Measurements from ENCODE around the gene MVD. TPM values are rescaled to one million over a fixed set of nuclear protein-coding genes. Genes with fewer than 3 reads are reported as not detected.
"Not testable (repeated sequence)": the region's sequence is repeated elsewhere in the genome, so short reads cannot be mapped to it uniquely, and the experiment has no call there.

Gene MVD
- total and polyA plus RNA-seq, 3 experiments from 2014 or later = 25.6 to 59.7 (median 58.0) TPM

DNA sequence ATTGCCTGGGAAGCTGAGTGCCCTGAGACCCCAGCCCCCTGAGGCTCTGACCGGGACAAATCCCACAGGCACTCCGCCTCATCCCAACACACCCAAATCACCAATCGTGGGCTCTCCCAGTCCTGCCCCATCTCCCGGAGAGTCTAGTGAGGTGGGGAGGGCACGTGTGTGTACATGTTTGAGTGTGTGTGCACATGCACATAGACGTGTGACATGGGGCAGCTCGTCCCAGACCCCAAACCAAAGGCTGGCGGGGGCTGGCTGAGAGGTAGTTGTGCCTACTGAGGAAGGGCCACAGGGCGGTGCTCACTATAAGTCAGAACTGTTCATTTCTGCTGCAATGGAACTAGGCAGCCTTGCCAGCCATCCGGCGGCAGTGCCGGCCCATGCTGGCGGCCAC is 14.8 kb upstream of the MVD start:
- Mint-ChIP-seq H3K4me3 (no peak overlapping the region), H3K9me3 (no peaks in the 10 kb centered on the region), H3K36me3 (peaks cover 0 to 52% (median 0%) of the 10 kb centered on the region in 3 donors), H3K27ac (no peak overlapping the region), H3K27me3 (no peaks in the 10 kb centered on the region), H3K4me1 (peaks cover 17 to 26% (median 20%) of the 10 kb centered on the region in 3 donors)
- Histone ChIP-seq H3K4me1 (ENCODE audit: insufficient read depth, low read length) (peaks cover 22% of the 10 kb centered on the region), H3K4me3 (ENCODE audit: low read length) (no peak overlapping the region), H3K36me3 (ENCODE audit: insufficient read depth, low read length) (peaks cover 21% of the 10 kb centered on the region), H3K27ac (ENCODE audit: low read depth, low read length) (no peak overlapping the region), H3K9me3 (ENCODE audit: low read length) (no peaks in the 10 kb centered on the region), H3K27me3 (ENCODE audit: insufficient read depth, low read length, poor library complexity, severe bottlenecking) (no peaks in the 10 kb centered on the region)
- CTCF ChIA-PET = interaction anchor here (1.5 kb wide), 1 partner anchor 60 kb away, joined by 3 read pairs; no protein-coding TSS in a partner anchor
- no peak for DNase-seq
- POLR2A ChIA-PET = no interaction called here

DNA sequence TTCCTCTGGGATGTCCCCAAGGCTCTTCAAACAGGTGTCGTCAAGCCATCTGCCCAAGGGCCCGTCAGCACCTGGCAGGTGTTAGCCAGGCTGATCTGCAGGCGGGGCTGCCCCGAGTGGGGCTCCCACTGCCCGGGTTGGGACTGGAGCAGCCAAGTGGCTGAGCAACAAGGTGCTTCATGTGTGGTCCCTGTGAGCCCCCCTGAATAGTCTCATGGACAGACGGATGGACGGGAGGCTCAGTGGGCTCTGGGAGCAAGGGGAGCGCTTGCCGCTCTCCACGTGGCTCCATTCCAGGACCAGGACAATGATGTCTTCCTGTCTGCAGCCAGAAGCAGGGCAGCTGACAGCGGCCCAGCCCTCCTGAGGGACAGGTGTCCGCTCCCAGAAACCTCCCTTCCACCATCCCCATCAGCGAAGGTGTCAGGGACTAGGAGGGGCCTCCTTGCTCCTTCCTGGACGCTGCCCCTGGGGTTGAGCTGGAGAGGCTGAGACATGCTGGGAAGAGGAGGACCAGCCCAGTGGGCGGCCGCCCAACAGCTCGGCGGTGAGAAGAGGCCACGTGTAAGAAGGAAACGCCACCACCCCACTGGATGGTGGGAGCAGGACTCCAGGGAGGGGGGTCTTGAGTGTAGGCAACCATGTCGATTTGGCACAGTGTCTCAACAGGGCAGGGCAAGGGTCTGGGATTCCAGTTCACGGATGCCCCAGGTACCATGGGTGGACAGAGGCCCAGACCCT is 13.8 kb upstream of the MVD start:
- Mint-ChIP-seq H3K27ac (peak overlapping the region in 2 of 8 donors; percentile 42 to 73), H3K36me3 (peaks cover 0 to 51% (median 0%) of the 10 kb centered on the region in 3 donors), H3K27me3 (no peaks in the 10 kb centered on the region), H3K9me3 (no peaks in the 10 kb centered on the region), H3K4me3 (no peak overlapping the region), H3K4me1 (peaks cover 7 to 16% (median 11%) of the 10 kb centered on the region in 3 donors)
- ChIA-PET POLR2A (no interaction called here), CTCF (interaction anchor here (1.5 kb wide), 1 partner anchor 61 kb away, joined by 3 read pairs; no protein-coding TSS in a partner anchor)
- peaks cover 13% of the 10 kb centered on the region for H3K4me1 ChIP-seq (ENCODE audit: insufficient read depth, low read length)
- H3K27ac ChIP-seq (ENCODE audit: low read depth, low read length) = no peak overlapping the region
- H3K27me3 ChIP-seq (ENCODE audit: insufficient read depth, low read length, poor library complexity, severe bottlenecking) = no peaks in the 10 kb centered on the region
- no peaks in the 10 kb centered on the region for H3K9me3 ChIP-seq (ENCODE audit: low read length)
- no peak overlapping the region for H3K4me3 ChIP-seq (ENCODE audit: low read length)
- H3K36me3 ChIP-seq (ENCODE audit: insufficient read depth, low read length) = peaks cover 21% of the 10 kb centered on the region
- DNase-seq = no peak

DNA sequence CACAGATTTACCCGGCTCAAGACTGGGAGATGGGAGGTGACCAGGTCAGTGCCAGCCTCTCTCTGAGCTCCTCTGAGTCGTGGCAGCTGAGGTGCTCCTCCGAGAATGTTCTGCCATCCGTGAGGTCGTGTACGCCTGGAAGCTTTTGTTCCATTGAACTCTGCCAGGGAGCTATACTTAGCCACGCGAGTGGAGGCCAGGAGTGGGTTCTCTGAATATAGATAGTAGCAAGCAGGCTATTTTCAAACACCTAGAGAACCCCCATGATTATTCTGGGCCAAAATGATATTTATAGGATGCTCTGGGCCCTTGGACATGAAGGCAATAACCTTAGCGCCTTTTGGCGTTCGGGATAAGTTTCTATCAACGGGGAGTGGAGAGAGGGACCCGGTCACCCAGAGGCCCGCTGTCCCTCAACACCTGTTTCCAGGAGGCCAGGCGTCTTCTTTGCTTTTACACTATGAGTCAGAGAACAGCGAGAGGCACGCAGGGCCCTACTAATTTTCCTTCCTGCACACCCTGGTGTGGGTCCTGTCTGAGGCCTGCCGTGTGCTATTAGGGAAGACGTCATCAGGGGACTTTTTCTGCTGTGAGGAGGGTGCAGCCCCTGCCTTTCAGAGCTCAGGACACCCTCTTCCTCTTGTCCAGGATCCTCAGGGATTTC is 11.0 kb upstream of the MVD start:
- Histone ChIP-seq H3K27me3 (ENCODE audit: insufficient read depth, low read length, poor library complexity, severe bottlenecking) (no peaks in the 10 kb centered on the region), H3K27ac (ENCODE audit: low read depth, low read length) (no peak overlapping the region), H3K4me1 (ENCODE audit: insufficient read depth, low read length) (no peaks in the 10 kb centered on the region), H3K4me3 (ENCODE audit: low read length) (no peak overlapping the region), H3K36me3 (ENCODE audit: insufficient read depth, low read length) (peaks cover 14% of the 10 kb centered on the region), H3K9me3 (ENCODE audit: low read length) (no peaks in the 10 kb centered on the region)
- ChIA-PET CTCF (no interaction called here), POLR2A (no interaction called here)
- H3K4me3 Mint-ChIP-seq = no peak overlapping the region
- DNase-seq = no peak
- no peaks in the 10 kb centered on the region for H3K4me1 Mint-ChIP-seq
- no peaks in the 10 kb centered on the region for H3K9me3 Mint-ChIP-seq
- no peak overlapping the region for H3K27ac Mint-ChIP-seq
- H3K36me3 Mint-ChIP-seq = peaks cover 0 to 35% (median 0%) of the 10 kb centered on the region in 3 donors
- H3K27me3 Mint-ChIP-seq = no peaks in the 10 kb centered on the region

DNA sequence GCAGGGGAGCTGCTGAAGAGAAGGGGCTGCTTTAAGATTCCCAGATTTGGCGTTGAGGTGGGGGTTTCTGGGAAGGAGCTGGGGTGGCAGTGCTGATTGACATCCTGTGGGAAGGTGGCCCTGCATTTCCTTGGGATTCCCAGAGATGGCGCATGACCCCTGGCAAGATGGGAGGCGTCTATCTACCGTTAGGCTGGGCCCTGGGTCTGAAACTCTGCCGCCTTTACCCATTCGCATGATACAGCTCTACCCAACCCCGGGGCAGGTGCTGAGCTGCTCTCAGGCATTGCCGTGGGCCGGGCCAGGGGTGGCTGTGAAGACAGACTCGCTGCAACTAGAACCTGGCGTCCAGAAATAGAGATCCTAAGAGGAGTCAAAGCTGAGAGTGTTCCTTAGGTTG is 9.9 kb upstream of the MVD start:
- no peaks in the 10 kb centered on the region for H3K27me3 Mint-ChIP-seq
- H3K9me3 ChIP-seq (ENCODE audit: low read length) = no peaks in the 10 kb centered on the region
- POLR2A ChIA-PET = no interaction called here
- no peaks in the 10 kb centered on the region for H3K9me3 Mint-ChIP-seq
- H3K36me3 ChIP-seq (ENCODE audit: insufficient read depth, low read length) = peaks cover 8% of the 10 kb centered on the region
- DNase-seq = no peak
- H3K4me1 ChIP-seq (ENCODE audit: insufficient read depth, low read length) = no peaks in the 10 kb centered on the region
- CTCF ChIA-PET = interaction anchor here (1.1 to 1.6 kb wide), 2 partner anchors 9 to 12 kb away, joined by 3 to 4 read pairs; no protein-coding TSS in a partner anchor
- H3K4me3 ChIP-seq (ENCODE audit: low read length) = no peak overlapping the region
- H3K27ac ChIP-seq (ENCODE audit: low read depth, low read length) = no peak overlapping the region
- no peaks in the 10 kb centered on the region for H3K27me3 ChIP-seq (ENCODE audit: insufficient read depth, low read length, poor library complexity, severe bottlenecking)
- no peak overlapping the region for H3K4me3 Mint-ChIP-seq
- H3K27ac Mint-ChIP-seq = no peak overlapping the region
- peaks cover 0 to 25% (median 0%) of the 10 kb centered on the region in 3 donors for H3K36me3 Mint-ChIP-seq
- no peaks in the 10 kb centered on the region for H3K4me1 Mint-ChIP-seq

DNA sequence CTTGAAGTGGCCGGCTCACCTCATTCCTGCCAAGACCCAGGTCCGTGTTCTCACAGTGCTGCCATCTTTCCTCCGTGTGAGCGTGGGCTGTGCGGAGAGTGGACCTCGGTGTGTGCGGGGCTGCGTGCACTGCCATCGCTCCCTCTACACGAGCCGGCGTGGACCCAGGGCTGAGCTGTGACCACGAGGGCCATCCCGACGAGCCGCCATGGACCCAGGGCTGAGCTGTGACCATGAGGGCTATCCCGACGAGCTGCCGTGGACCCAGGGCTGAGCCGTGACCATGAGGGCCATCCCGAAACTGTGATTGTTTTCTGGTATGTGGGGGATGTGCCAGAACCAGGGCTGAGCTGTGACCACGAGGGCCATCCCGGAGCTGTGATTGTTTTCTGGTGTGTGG is 8.9 kb upstream of the MVD start:
- Mint-ChIP-seq H3K4me3 (no peak overlapping the region), H3K27me3 (no peaks in the 10 kb centered on the region), H3K27ac (no peak overlapping the region), H3K9me3 (no peaks in the 10 kb centered on the region), H3K36me3 (peaks cover 0 to 16% (median 0%) of the 10 kb centered on the region in 3 donors), H3K4me1 (peaks cover 0 to 2% (median 0%) of the 10 kb centered on the region in 3 donors)
- Histone ChIP-seq H3K9me3 (ENCODE audit: low read length) (no peaks in the 10 kb centered on the region), H3K27me3 (ENCODE audit: insufficient read depth, low read length, poor library complexity, severe bottlenecking) (no peaks in the 10 kb centered on the region), H3K4me3 (ENCODE audit: low read length) (no peak overlapping the region), H3K4me1 (ENCODE audit: insufficient read depth, low read length) (no peaks in the 10 kb centered on the region), H3K36me3 (ENCODE audit: insufficient read depth, low read length) (no peaks in the 10 kb centered on the region), H3K27ac (ENCODE audit: low read depth, low read length) (no peak overlapping the region)
- POLR2A ChIA-PET = no interaction called here
- CTCF ChIA-PET = interaction anchor here (1.1 to 1.6 kb wide), 3 partner anchors 8 to 13 kb away, joined by 3 to 4 read pairs (median 3); no protein-coding TSS in a partner anchor
- no peak for DNase-seq

DNA sequence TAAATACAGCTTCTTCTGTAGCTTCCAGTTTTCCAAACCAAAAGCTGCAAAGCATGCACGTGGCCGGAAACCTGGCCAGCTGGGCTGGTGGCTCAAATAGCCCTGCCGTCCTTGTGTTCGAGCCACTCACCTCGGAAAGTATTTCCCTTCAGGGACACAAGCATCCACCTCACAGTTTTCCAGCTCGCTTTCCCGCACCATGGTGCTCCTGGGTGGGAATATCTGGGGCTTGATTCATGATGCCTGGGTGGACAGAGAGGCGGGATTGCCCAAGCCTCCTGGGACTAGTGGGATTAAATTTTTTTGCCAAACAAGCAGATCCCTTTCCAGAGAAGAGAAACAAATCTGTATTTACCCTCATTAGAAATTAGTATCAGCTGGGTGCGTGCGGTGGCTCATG is 7.1 kb upstream of the MVD start:
- no peaks in the 10 kb centered on the region for H3K36me3 ChIP-seq (ENCODE audit: insufficient read depth, low read length)
- ChIA-PET CTCF (interaction anchor here (1.2 to 1.5 kb wide), 3 partner anchors 15 to 68 kb away, joined by 3 to 4 read pairs (median 3); no protein-coding TSS in a partner anchor), POLR2A (interaction anchor here (1.0 kb wide), 1 partner anchor 34 kb away, joined by 3 read pairs; no protein-coding TSS in a partner anchor)
- no peaks in the 10 kb centered on the region for H3K9me3 ChIP-seq (ENCODE audit: low read length)
- no peak for DNase-seq
- no peaks in the 10 kb centered on the region for H3K27me3 ChIP-seq (ENCODE audit: insufficient read depth, low read length, poor library complexity, severe bottlenecking)
- Mint-ChIP-seq H3K27ac (peak overlapping the region in 1 of 8 donors; percentile 38), H3K27me3 (no peaks in the 10 kb centered on the region), H3K4me1 (peaks cover 2 to 3% (median 3%) of the 10 kb centered on the region in 3 donors), H3K36me3 (peaks cover 0 to 10% (median 2%) of the 10 kb centered on the region in 3 donors), H3K4me3 (no peak overlapping the region), H3K9me3 (no peaks in the 10 kb centered on the region)
- H3K27ac ChIP-seq (ENCODE audit: low read depth, low read length) = no peak overlapping the region
- no peak overlapping the region for H3K4me3 ChIP-seq (ENCODE audit: low read length)
- no peaks in the 10 kb centered on the region for H3K4me1 ChIP-seq (ENCODE audit: insufficient read depth, low read length)

DNA sequence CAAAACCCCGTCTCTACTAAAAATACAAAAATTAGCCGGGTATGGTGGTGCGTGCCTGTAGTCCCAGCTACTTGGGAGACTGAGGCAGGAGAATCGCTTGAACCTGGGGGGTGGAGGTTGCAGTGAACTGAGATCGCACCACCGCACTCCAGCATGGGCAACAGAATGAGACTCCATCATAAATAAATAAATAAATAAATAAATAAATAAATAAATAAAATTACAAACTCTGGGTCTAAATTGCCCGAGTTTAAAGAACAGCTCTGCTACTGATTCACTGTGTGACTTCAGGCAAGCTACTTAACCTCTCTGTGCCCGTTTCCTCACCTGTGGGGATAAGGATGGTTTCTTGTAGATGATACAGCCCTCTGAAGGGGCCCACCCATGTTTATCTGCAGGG is 6.6 kb upstream of the MVD start:
- H3K27ac ChIP-seq (ENCODE audit: low read depth, low read length); H3K4me1 Mint-ChIP-seq; H3K4me3 ChIP-seq (ENCODE audit: low read length); H3K27ac Mint-ChIP-seq; DNase-seq; H3K4me1 ChIP-seq (ENCODE audit: insufficient read depth, low read length); H3K4me3 Mint-ChIP-seq; H3K9me3 Mint-ChIP-seq; POLR2A ChIA-PET; H3K9me3 ChIP-seq (ENCODE audit: low read length); H3K36me3 ChIP-seq (ENCODE audit: insufficient read depth, low read length); H3K36me3 Mint-ChIP-seq; H3K27me3 Mint-ChIP-seq; H3K27me3 ChIP-seq (ENCODE audit: insufficient read depth, low read length, poor library complexity, severe bottlenecking): not testable (repeated sequence)
- CTCF ChIA-PET = interaction anchor here (1.2 to 1.5 kb wide), 2 partner anchors 16 to 37 kb away, joined by 3 to 4 read pairs; no protein-coding TSS in a partner anchor

DNA sequence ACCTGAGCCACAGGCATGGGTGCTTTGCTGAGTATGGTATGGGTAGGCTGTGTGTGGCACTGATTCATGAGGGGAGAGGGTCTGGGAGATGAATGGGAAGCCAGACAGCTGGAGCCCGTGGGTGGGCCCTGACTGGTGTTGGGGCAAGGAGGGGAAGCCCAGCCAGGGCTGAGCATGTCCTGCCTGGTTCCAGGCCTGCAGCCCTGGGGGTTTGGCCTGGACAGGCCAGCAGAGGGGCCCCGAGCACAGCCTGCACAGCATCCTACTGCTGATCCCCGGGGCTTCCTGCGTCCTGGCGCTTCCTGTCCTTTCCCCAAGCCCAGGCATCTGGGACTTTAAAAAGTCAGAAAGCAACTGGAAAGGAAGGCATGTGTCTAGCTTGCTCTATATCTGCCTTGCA is 4.6 kb upstream of the MVD start:
- Histone ChIP-seq H3K27ac (ENCODE audit: low read depth, low read length) (no peak overlapping the region), H3K9me3 (ENCODE audit: low read length) (no peaks in the 10 kb centered on the region), H3K27me3 (ENCODE audit: insufficient read depth, low read length, poor library complexity, severe bottlenecking) (no peaks in the 10 kb centered on the region), H3K4me3 (ENCODE audit: low read length) (no peak overlapping the region), H3K36me3 (ENCODE audit: insufficient read depth, low read length) (no peaks in the 10 kb centered on the region), H3K4me1 (ENCODE audit: insufficient read depth, low read length) (peaks cover 8% of the 10 kb centered on the region)
- no peak for DNase-seq
- Mint-ChIP-seq H3K27ac (peak overlapping the region in 3 of 8 donors; percentile 25 to 66 (median 45)), H3K4me3 (no peak overlapping the region), H3K4me1 (peaks cover 6 to 14% (median 8%) of the 10 kb centered on the region in 3 donors), H3K36me3 (peaks cover 0 to 8% (median 2%) of the 10 kb centered on the region in 3 donors), H3K27me3 (no peaks in the 10 kb centered on the region), H3K9me3 (no peaks in the 10 kb centered on the region)
- POLR2A ChIA-PET = interaction anchor here (0.7 to 1.4 kb wide), 2 partner anchors 48 to 51 kb away, joined by 3 read pairs; no protein-coding TSS in a partner anchor
- CTCF ChIA-PET = no interaction called here
